Fibroblast of the aortic adventitia (primary cell): ENCODE results near the gene SLC36A4. TPM values are rescaled to one million over a fixed set of nuclear protein-coding genes. Genes with fewer than 3 reads are reported as not detected.
A peak's percentile ranks its signal among the peaks of the same experiment; 100 is the strongest.

Source experiments
- DNase-seq: peaks from one replicate; pipeline ENCODE4 v3.0.0-alpha.2; 2010; ENCODE audit warnings: low read depth
- H3K4me3 ChIP-seq: 2 replicates; pipeline ENCODE4 v1.5.1; 2011; ENCODE audit warnings: low read depth, mild to moderate bottlenecking, control low read depth, low read length, moderate library complexity
- CTCF ChIP-seq: IDR thresholded peaks from 2 replicates; pipeline ENCODE4 v1.5.1; 2011; ENCODE audit warnings: mild to moderate bottlenecking, low read length, control low read depth, inconsistent platforms; ENCODE audit not compliant: insufficient read depth
- total RNA-seq: library from RNA; depleted of rRNA; stranded (reverse); fragments of >200 nt; gene quantifications from 2 replicates; pipeline ENCODE4 v1.2.3, GENCODE V29; 2012; ENCODE audit warnings: low replicate concordance

The SLC36A4 gene
- total RNA-seq, 1 donor, result 24.8 TPM

- DNase-seq, result peak; percentile 58
- peak; percentile 56 for TF ChIP-seq CTCF
- H3K4me3 ChIP-seq, result no peak overlapping the region
These were observed 27.7 kb downstream of the SLC36A4 start for GRCh38 chr11:93169950-93170561.

- no peak for TF ChIP-seq CTCF
- DNase-seq, result no peak
- no peak overlapping the region for H3K4me3 ChIP-seq
These were observed 28.6 kb downstream of the SLC36A4 start for GRCh38 chr11:93169143-93169542.

DNA sequence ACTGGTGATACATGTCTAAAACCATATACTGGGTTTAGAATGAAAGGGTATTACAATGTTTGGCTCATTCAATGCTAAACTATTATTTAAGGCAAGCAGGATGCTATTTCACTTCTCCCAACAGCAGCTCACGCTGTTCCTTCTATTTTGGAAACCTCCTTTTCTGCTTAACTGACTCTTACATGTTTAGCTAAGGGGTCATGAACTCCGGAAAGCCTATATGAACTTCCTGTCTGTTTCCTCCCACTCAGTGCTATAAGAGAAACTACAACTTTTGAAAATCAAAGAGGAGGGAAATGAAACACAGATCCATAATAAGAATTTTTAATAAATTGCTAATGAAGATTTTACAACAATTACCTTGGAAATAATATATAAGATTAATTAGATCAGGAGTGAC is 30.9 kb downstream of the SLC36A4 start:
- DNase-seq, result no peak
- H3K4me3 ChIP-seq, result no peak overlapping the region
- no peak for TF ChIP-seq CTCF

- no peak for TF ChIP-seq CTCF
- no peak for DNase-seq
- no peak overlapping the region for H3K4me3 ChIP-seq
These were observed 31.6 kb downstream of the SLC36A4 start for GRCh38 chr11:93166194-93166593.

- TF ChIP-seq CTCF, result no peak
- no peak for DNase-seq
- H3K4me3 ChIP-seq, result no peak overlapping the region
These were observed 37.0 kb downstream of the SLC36A4 start for GRCh38 chr11:93160808-93161207.

DNA sequence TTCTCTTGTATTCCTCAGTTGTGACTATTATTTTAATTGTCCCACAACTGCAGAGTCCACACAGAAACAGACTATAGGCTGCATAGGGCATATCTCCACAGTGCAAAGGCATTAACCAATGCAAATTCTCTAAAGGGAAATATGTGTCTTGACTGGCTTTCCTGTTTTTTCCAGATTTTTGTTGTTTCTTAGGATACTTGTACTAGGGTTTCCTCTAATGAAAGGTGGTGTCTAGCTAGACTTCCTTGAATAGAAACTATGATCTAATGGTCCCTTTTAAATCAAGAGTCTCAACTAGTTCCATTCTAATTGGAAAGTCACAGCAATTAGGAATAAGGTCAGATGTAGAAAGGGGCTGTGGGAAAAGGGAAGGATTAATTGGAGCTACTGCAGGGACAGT is 37.6 kb downstream of the SLC36A4 start:
- H3K4me3 ChIP-seq, result no peak overlapping the region
- no peak for TF ChIP-seq CTCF
- DNase-seq, result no peak

GRCh38 chr11:93159721-93160120 is 38.1 kb downstream of the SLC36A4 start:
- TF ChIP-seq CTCF, result no peak
- H3K4me3 ChIP-seq, result no peak overlapping the region
- no peak for DNase-seq
